Thoracic aorta (tissue), 2 donors: Measurements from ENCODE around the gene PPP3CA. TPM values are rescaled to one million over a fixed set of nuclear protein-coding genes. Genes with fewer than 3 reads are reported as not detected.

Experiments
- ATAC-seq: fragments of 150-250 bp; one replicate; pipeline ENCODE4 v1.8.0; 2017; ENCODE audit warnings: low read depth; ENCODE audit not compliant: insufficient number of reproducible peaks, low FRiP score
- DNase-seq: peaks from one replicate; pipeline ENCODE4 v3.0.0-alpha.2; 2020; ENCODE audit warnings: low spot score
- H3K27ac ChIP-seq, 2 donors: fragments of 200-600 bp; sonication (generic); 1 replicate in 1 of 2; 2 replicates in 1 of 2; pipeline ENCODE4 v1.5.1; 2016; ENCODE audit warnings: mild to moderate bottlenecking in 2 of 2, moderate library complexity in 2 of 2
- H3K27me3 ChIP-seq: fragments of 200-600 bp; sonication (generic); replicated peaks from 2 replicates; pipeline ENCODE4 v1.6.0; 2016; ENCODE audit warnings: mild to moderate bottlenecking; ENCODE audit not compliant: insufficient read depth
- H3K36me3 ChIP-seq: fragments of 200-600 bp; sonication (generic); one replicate; pipeline ENCODE4 v1.5.1; 2016
- H3K4me1 ChIP-seq, 2 donors: fragments of 200-600 bp; sonication (generic); 1 replicate in 1 of 2; 2 replicates in 1 of 2; pipeline versions ENCODE4 v1.5.1 to v1.6.0; 2016; ENCODE audit warnings: low read depth in 2 of 2, mild to moderate bottlenecking in 1 of 2; ENCODE audit not compliant: control insufficient read depth in 1 of 2
- H3K4me3 ChIP-seq: fragments of 200-600 bp; sonication (generic); 2 replicates; pipeline ENCODE4 v1.5.1; 2016; ENCODE audit warnings: mild to moderate bottlenecking
- H3K9me3 ChIP-seq: fragments of 200-600 bp; sonication (generic); 2 replicates; pipeline ENCODE4 v1.5.1; 2016
- CTCF ChIP-seq: fragments of 200-600 bp; sonication (generic); IDR thresholded peaks from one replicate; pipeline ENCODE4 v1.5.1; 2019; ENCODE audit warnings: antibody characterized with exemption
- total RNA-seq, 2 donors: library from RNA; depleted of rRNA; stranded (reverse); fragments of >200 nt; gene quantifications; one replicate each; pipeline versions ENCODE4 v1.1.0 to v1.2.3, GENCODE V29; 2016

PPP3CA gene
- total RNA-seq, 2 donors from 2014 or later: 21.9 to 43.2 TPM

- H3K9me3 ChIP-seq: no peaks in the 10 kb centered on the region
- H3K4me1 ChIP-seq: peaks cover 22 to 31% of the 10 kb centered on the region in 2 donors
- DNase-seq (no peak), ATAC-seq (no peak)
- H3K4me3 ChIP-seq: no peak overlapping the region
- no peak for TF ChIP-seq CTCF
- H3K27ac ChIP-seq: no peak overlapping the region
- H3K27me3 ChIP-seq: no peaks in the 10 kb centered on the region
- H3K36me3 ChIP-seq: no peaks in the 10 kb centered on the region
Observed at GRCh38 chr4:101160792-101161592, 186.3 kb downstream of the PPP3CA start.

- Histone ChIP-seq H3K4me3 (no peak overlapping the region), H3K36me3 (no peaks in the 10 kb centered on the region), H3K9me3 (no peaks in the 10 kb centered on the region), H3K4me1 (peaks cover 22 to 31% of the 10 kb centered on the region in 2 donors), H3K27ac (no peak overlapping the region), H3K27me3 (no peaks in the 10 kb centered on the region)
- DNase-seq (no peak), ATAC-seq (no peak)
- no peak for TF ChIP-seq CTCF
Observed at GRCh38 chr4:101158507-101158906, 188.8 kb downstream of the PPP3CA start.

- Histone ChIP-seq H3K4me3 (no peak overlapping the region), H3K27me3 (no peaks in the 10 kb centered on the region), H3K9me3 (no peaks in the 10 kb centered on the region), H3K27ac (no peak overlapping the region), H3K4me1 (peaks cover 22 to 31% of the 10 kb centered on the region in 2 donors), H3K36me3 (no peaks in the 10 kb centered on the region)
- no peak for DNase-seq
- no peak for TF ChIP-seq CTCF
- ATAC-seq: no peak
Observed at GRCh38 chr4:101158134-101158482, 189.2 kb downstream of the PPP3CA start.

GRCh38 chr4:101157415-101158133 lies 189.8 kb downstream of the PPP3CA start:
- H3K27ac ChIP-seq: no peak overlapping the region
- H3K9me3 ChIP-seq: no peaks in the 10 kb centered on the region
- DNase-seq (no peak), ATAC-seq (no peak)
- peaks cover 22 to 31% of the 10 kb centered on the region in 2 donors for H3K4me1 ChIP-seq
- no peak overlapping the region for H3K4me3 ChIP-seq
- no peaks in the 10 kb centered on the region for H3K36me3 ChIP-seq
- no peak for TF ChIP-seq CTCF
- H3K27me3 ChIP-seq: no peaks in the 10 kb centered on the region

- no peak overlapping the region for H3K4me3 ChIP-seq
- no peak for TF ChIP-seq CTCF
Observed at GRCh38 chr4:101156619-101157310, 190.6 kb downstream of the PPP3CA start.

More at GRCh38 chr4:101156619-101157310, 190.6 kb downstream of the PPP3CA start:
- no peaks in the 10 kb centered on the region for H3K36me3 ChIP-seq
- H3K27me3 ChIP-seq: no peaks in the 10 kb centered on the region
- no peak overlapping the region for H3K27ac ChIP-seq
- DNase-seq (no peak), ATAC-seq (no peak)
- no peaks in the 10 kb centered on the region for H3K9me3 ChIP-seq
- H3K4me1 ChIP-seq: peaks cover 22 to 31% of the 10 kb centered on the region in 2 donors
